Naive thymus-derived CD4-positive, alpha-beta T cell (primary cell): ENCODE data around the gene LRRK1. TPM values are rescaled to one million over a fixed set of nuclear protein-coding genes. Genes with fewer than 3 reads are reported as not detected.

Experiments used
- ATAC-seq: fragments of 150-1000 bp; cut with Tn5 transposase; 2 replicates; pipeline ENCODE4 v1.10.0; 2021; ENCODE audit warnings: mild to moderate bottlenecking, moderate library complexity
- CTCF ChIA-PET: fragments of 350-600 bp; sonication (Branson Sonifier 250); formaldehyde crosslinking; loops from one replicate; lab custom pipeline; 2021; ENCODE audit warnings: antibody characterized with exemption; lab: Charles Lee
- POLR2A ChIA-PET: fragments of 350-600 bp; sonication (Branson Sonifier 250); formaldehyde crosslinking; loops from one replicate; lab custom pipeline; 2021; ENCODE audit warnings: antibody characterized with exemption, inconsistent platforms; lab: Charles Lee
- DNase-seq, 9 donors: peaks; one replicate each; pipeline versions ENCODE4 v3.0.0 to v3.0.0-alpha.2; 2020 to 2022; ENCODE audit warnings: mixed read lengths in 1 of 9
- H3K27ac ChIP-seq: one replicate; pipeline ENCODE4 v1.7.0; 2013; ENCODE audit warnings: mild to moderate bottlenecking, low read depth, low read length, moderate library complexity
- H3K27me3 ChIP-seq, 2 donors: one replicate each; pipeline ENCODE4 v1.7.0; 2013; ENCODE audit warnings: low read length in 2 of 2, mild to moderate bottlenecking in 2 of 2, moderate library complexity in 2 of 2; ENCODE audit not compliant: control insufficient read depth in 2 of 2, insufficient read depth in 2 of 2
- H3K36me3 ChIP-seq, 3 experiments: 1 replicate in 2 of 3; 2 replicates in 1 of 3; pipeline ENCODE4 v1.7.0; 2013; ENCODE audit warnings: low read length in 3 of 3, mild to moderate bottlenecking in 3 of 3, moderate library complexity in 1 of 3; ENCODE audit not compliant: insufficient read depth in 3 of 3, control insufficient read depth in 2 of 3
- H3K4me1 ChIP-seq, 2 donors: one replicate each; pipeline ENCODE4 v1.7.0; 2013; ENCODE audit warnings: low read length in 2 of 2, mild to moderate bottlenecking in 2 of 2, moderate library complexity in 1 of 2; ENCODE audit not compliant: control insufficient read depth in 2 of 2, insufficient read depth in 2 of 2
- H3K4me3 ChIP-seq: 2 replicates; pipeline ENCODE4 v1.7.0; 2013; ENCODE audit warnings: mild to moderate bottlenecking, low read length
- H3K9me3 ChIP-seq, 3 experiments: 1 replicate in 2 of 3; 2 replicates in 1 of 3; pipeline ENCODE4 v1.7.0; 2013; ENCODE audit warnings: low read length in 3 of 3; ENCODE audit not compliant: control insufficient read depth in 2 of 3
- H3K27ac Mint-ChIP-seq, 9 donors: one replicate each; pipeline ENCODE4 v1.8.0; 2020 to 2022; ENCODE audit warnings: mixed read lengths in 9 of 9, mild to moderate bottlenecking in 8 of 9, moderate library complexity in 5 of 9, inconsistent platforms in 2 of 9
- H3K27me3 Mint-ChIP-seq, 5 donors: one replicate each; pipeline ENCODE4 v1.8.0; 2021 to 2022; ENCODE audit warnings: mixed read lengths in 5 of 5, mild to moderate bottlenecking in 1 of 5
- H3K36me3 Mint-ChIP-seq, 5 donors: one replicate each; pipeline ENCODE4 v1.8.0; 2020 to 2022; ENCODE audit warnings: mixed read lengths in 5 of 5, mild to moderate bottlenecking in 3 of 5, inconsistent platforms in 1 of 5
- H3K4me1 Mint-ChIP-seq, 7 donors: one replicate each; pipeline ENCODE4 v1.8.0; 2020 to 2022; ENCODE audit warnings: mixed read lengths in 7 of 7, mild to moderate bottlenecking in 3 of 7, inconsistent platforms in 1 of 7
- H3K4me3 Mint-ChIP-seq, 10 donors: one replicate each; pipeline ENCODE4 v1.8.0; 2020 to 2022; ENCODE audit warnings: mild to moderate bottlenecking in 10 of 10, mixed read lengths in 10 of 10, moderate library complexity in 6 of 10, inconsistent platforms in 2 of 10
- H3K9me3 Mint-ChIP-seq, 11 donors: one replicate each; pipeline ENCODE4 v1.8.0; 2020 to 2022; ENCODE audit warnings: mixed read lengths in 11 of 11, mild to moderate bottlenecking in 4 of 11, inconsistent platforms in 1 of 11, moderate library complexity in 1 of 11
- intact Hi-C, 2 donors: fragments of 100-400 bp; cut with micrococcal nuclease; formaldehyde crosslinking; loops; one replicate each; pipeline ENCODE4 v1.15.1; 2023
- polyA plus RNA-seq, 2 donors: library from polyadenylated mRNA; unstranded; fragments of 300-500 nt; fragmentation: Illumina TruSeq; gene quantifications; one replicate each; pipeline ENCODE4 v1.2.3, GENCODE V29; 2021
- total RNA-seq, 6 experiments: library from RNA in 5 of 6; stranded (reverse) in 5 of 6; gene quantifications; 1 replicate in 5 of 6; 2 replicates in 1 of 6; pipeline ENCODE4 v1.2.3 and lab custom pipeline; 2021 to 2026

LRRK1 gene
- total and polyA plus RNA-seq, 7 experiments from 2014 or later = 0.54 to 15.1 (median 0.60) TPM; not detected in 2

DNA sequence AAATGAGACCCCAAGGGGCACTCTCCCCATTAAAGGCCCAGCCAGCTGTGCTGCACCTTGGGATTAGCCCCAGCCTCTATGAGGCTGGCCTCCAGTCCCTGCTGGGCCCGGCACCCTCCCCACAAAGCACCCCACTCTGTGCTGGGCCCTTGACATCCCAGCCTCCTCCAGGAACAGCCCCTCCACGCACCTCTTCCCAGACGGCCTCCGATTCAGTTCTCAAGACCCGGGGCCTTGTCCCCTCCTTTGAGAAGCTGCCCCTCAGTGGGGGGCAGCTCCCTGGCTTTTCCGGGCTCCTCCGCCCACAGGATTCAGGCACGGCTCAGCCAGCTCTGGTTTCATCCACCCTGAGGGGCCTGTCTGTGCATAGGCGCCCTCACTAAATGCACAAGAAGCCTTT, 144.1 kb downstream of the LRRK1 start:
- H3K27ac ChIP-seq = no peak overlapping the region
- Mint-ChIP-seq H3K4me1 (peaks cover 0 to 3% (median 0%) of the 10 kb centered on the region in 7 donors), H3K36me3 (no peaks in the 10 kb centered on the region), H3K27me3 (no peaks in the 10 kb centered on the region), H3K4me3 (no peak overlapping the region), H3K27ac (no peak overlapping the region), H3K9me3 (peaks cover 0 to 1% (median 0%) of the 10 kb centered on the region in 11 donors)
- no peaks in the 10 kb centered on the region for H3K27me3 ChIP-seq
- ChIA-PET POLR2A (no interaction called here), CTCF (no interaction called here)
- no peaks in the 10 kb centered on the region for H3K36me3 ChIP-seq
- H3K4me1 ChIP-seq = no peaks in the 10 kb centered on the region
- intact Hi-C loops = no loop called here
- ATAC-seq (no peak), DNase-seq (no peak)
- no peaks in the 10 kb centered on the region for H3K9me3 ChIP-seq
- H3K4me3 ChIP-seq = no peak overlapping the region

DNA sequence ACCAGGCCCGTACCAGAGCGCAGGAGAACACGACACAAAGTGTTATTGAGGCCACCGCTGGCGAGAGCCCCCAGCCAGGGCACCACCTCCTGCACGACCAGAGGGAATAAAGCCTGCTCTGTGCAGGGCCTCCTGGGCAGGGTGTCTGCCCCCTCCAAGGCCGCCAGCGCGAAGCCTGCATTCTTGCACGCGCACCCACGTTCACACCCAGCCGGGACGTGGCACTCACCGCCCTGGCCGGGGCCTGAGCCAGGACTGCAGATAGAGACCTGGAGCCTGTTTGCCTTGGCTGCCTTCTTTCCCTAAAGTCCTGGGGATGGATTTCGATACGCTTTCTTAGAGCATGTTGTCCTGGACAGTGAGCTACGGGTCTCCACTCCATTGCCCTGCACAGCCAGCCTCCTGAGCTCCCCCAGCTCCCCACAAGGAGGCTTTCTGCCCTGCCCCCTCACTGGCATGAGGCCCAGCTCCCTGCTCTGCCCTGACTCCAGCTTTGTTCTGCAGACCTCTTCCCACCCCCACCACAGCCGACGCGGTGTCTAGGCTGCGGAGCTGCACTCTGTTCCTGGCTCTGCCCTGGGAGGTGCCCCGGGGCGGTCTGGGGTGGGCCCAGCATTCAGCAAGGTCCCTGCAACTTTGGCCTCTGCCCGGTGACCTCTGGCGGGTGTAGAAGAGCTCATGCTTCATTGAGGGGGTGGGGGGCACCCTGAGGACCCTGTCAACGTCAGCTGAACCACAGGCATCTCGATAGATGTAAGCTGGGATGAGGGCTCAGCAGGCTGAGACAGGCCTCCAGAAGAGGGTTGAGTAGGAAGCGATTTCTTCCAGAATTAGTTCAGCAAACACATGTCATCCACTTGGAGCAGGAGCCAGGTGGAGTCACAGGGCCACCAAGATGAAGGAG, 145.0 kb downstream of the LRRK1 start:
- H3K4me1 ChIP-seq = no peaks in the 10 kb centered on the region
- H3K4me1 Mint-ChIP-seq = peaks cover 0 to 3% (median 0%) of the 10 kb centered on the region in 7 donors
- H3K27me3 ChIP-seq = no peaks in the 10 kb centered on the region
- DNase-seq (no peak), ATAC-seq (no peak)
- H3K9me3 Mint-ChIP-seq = no peaks in the 10 kb centered on the region
- no peaks in the 10 kb centered on the region for H3K27me3 Mint-ChIP-seq
- no peak overlapping the region for H3K27ac Mint-ChIP-seq
- intact Hi-C loops = no loop called here
- no peaks in the 10 kb centered on the region for H3K9me3 ChIP-seq
- H3K4me3 Mint-ChIP-seq = no peak overlapping the region
- POLR2A ChIA-PET = no interaction called here
- no peak overlapping the region for H3K4me3 ChIP-seq
- H3K27ac ChIP-seq = no peak overlapping the region
- H3K36me3 Mint-ChIP-seq = no peaks in the 10 kb centered on the region
- H3K36me3 ChIP-seq = no peaks in the 10 kb centered on the region
- CTCF ChIA-PET = no interaction called here

DNA sequence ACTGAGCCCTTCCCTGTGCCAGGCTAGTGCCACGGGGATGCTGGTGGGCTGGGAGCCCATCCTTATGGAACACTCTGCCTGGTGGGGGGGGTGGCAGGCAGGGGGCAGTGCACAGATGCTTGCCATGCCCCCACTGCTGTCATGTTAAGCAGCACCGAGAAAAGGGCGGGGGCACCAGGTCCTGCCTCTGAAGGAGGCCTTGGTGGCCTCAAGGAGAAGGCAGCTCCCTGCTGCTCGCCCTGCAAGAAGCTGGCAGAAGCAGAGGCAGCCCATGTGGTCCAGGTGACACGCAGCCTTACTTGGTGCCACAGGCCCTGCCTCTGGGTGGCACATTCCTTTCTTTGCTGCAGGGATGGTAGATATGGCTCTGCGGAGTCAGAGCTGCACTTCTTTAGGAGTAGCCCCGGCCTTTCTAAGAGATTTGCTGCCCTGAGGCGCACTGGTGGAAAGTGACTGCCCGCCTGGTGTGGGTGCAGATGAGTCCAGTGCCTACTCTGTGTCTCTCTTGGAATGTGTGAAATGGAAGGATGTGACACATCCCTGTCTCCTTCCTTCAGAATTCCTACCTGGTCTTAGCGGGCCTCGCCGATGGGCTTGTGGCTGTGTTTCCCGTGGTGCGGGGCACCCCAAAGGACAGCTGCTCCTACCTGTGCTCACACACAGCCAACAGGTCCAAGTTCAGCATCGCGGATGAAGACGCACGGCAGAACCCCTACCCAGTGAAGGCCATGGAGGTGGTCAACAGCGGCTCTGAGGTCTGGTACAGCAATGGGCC, 145.8 kb downstream of the LRRK1 start:
- H3K36me3 ChIP-seq = no peaks in the 10 kb centered on the region

DNA sequence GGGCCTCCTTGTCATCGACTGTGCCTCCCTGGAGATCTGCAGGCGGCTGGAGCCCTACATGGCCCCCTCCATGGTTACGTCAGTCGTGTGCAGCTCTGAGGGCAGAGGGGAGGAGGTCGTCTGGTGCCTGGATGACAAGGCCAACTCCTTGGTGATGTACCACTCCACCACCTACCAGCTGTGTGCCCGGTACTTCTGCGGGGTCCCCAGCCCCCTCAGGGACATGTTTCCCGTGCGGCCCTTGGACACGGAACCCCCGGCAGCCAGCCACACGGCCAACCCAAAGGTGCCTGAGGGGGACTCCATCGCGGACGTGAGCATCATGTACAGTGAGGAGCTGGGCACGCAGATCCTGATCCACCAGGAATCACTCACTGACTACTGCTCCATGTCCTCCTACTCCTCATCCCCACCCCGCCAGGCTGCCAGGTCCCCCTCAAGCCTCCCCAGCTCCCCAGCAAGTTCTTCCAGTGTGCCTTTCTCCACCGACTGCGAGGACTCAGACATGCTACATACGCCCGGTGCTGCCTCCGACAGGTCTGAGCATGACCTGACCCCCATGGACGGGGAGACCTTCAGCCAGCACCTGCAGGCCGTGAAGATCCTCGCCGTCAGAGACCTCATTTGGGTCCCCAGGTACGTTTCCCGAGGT, 146.5 kb downstream of the LRRK1 start:
- DNase-seq (no peak), ATAC-seq (no peak)
- intact Hi-C loops = no loop called here
- H3K27ac Mint-ChIP-seq = no peak overlapping the region
- no peaks in the 10 kb centered on the region for H3K36me3 Mint-ChIP-seq
- peaks cover 0 to 8% (median 0%) of the 10 kb centered on the region in 7 donors for H3K4me1 Mint-ChIP-seq
- Histone ChIP-seq H3K27me3 (no peaks in the 10 kb centered on the region), H3K36me3 (no peaks in the 10 kb centered on the region), H3K9me3 (no peaks in the 10 kb centered on the region), H3K4me3 (no peak overlapping the region), H3K27ac (no peak overlapping the region), H3K4me1 (no peaks in the 10 kb centered on the region)
- H3K9me3 Mint-ChIP-seq = no peaks in the 10 kb centered on the region
- ChIA-PET CTCF (interaction anchor here (0.6 kb wide), 1 partner anchor 738 kb away, joined by 4 read pairs; the partner anchor contains the start of gene OR4F6), POLR2A (no interaction called here)
- no peaks in the 10 kb centered on the region for H3K27me3 Mint-ChIP-seq
- no peak overlapping the region for H3K4me3 Mint-ChIP-seq

More for the DNA sequence above, 145.8 kb downstream of the LRRK1 start:
- no peaks in the 10 kb centered on the region for H3K4me1 ChIP-seq
- no peak overlapping the region for H3K27ac Mint-ChIP-seq
- DNase-seq = no peak
- no peak overlapping the region for H3K27ac ChIP-seq
- H3K36me3 Mint-ChIP-seq = no peaks in the 10 kb centered on the region
- ChIA-PET POLR2A (no interaction called here), CTCF (interaction anchor here (0.6 kb wide), 1 partner anchor 738 kb away, joined by 4 read pairs; the partner anchor contains the start of gene OR4F6)
- H3K27me3 Mint-ChIP-seq = no peaks in the 10 kb centered on the region
- ATAC-seq = no peak
- no peaks in the 10 kb centered on the region for H3K27me3 ChIP-seq
- no peaks in the 10 kb centered on the region for H3K9me3 ChIP-seq
- peaks cover 0 to 4% (median 0%) of the 10 kb centered on the region in 7 donors for H3K4me1 Mint-ChIP-seq
- H3K4me3 ChIP-seq = no peak overlapping the region
- intact Hi-C loops = no loop called here
- no peak overlapping the region for H3K4me3 Mint-ChIP-seq
- no peaks in the 10 kb centered on the region for H3K9me3 Mint-ChIP-seq

DNA sequence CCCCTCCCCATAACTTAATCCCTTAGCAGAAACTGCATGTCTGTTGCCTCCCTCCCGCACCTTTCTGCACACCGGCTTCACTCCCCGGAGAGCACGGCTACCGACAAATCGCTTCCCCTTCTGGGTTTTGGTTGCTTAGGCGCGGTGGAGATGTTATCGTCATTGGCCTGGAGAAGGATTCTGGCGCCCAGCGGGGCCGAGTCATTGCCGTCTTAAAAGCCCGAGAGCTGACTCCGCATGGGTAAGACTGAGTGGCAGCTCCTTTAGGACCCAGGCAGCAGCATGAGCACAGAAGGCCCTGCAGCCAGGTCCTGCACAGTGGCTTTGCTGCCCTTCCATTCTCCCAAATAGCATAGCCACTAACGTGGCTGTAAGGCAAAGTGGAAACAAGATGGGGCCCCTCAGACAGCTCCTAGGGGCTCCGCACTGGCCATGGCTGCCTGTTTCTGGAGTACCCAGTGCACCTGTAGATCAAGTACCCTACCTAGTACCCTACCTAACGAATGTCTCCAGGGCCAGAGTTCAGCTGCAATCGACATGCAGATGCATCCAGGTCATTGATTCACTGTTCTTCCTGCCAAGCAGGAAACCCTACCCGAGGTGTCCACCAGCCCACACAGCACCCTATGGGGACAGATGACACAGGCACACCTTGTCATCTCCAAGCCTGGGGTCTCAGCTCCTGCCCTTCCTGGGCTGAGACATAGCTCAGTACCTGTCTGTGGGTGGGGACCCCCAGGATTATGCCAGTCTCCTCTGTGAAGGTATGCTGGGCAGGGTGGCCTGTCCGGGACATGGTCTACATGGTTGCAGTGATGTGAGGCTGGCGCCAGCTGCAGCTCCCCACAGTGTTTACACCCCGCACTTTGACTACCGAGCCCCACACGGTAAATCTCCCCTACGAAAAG, 147.6 kb downstream of the LRRK1 start:
- Mint-ChIP-seq H3K9me3 (no peaks in the 10 kb centered on the region), H3K4me3 (no peak overlapping the region), H3K27ac (no peak overlapping the region), H3K4me1 (peaks cover 0 to 13% (median 0%) of the 10 kb centered on the region in 7 donors), H3K36me3 (no peaks in the 10 kb centered on the region), H3K27me3 (no peaks in the 10 kb centered on the region)
- no peak overlapping the region for H3K4me3 ChIP-seq
- ATAC-seq (no peak), DNase-seq (no peak)
- no peaks in the 10 kb centered on the region for H3K9me3 ChIP-seq
- H3K4me1 ChIP-seq = no peaks in the 10 kb centered on the region
- POLR2A ChIA-PET = no interaction called here
- no peaks in the 10 kb centered on the region for H3K27me3 ChIP-seq
- intact Hi-C loops = no loop called here
- H3K36me3 ChIP-seq = no peaks in the 10 kb centered on the region
- CTCF ChIA-PET = interaction anchor here (0.7 kb wide), 1 partner anchor 278 kb away, joined by 3 read pairs; no protein-coding TSS in a partner anchor
- no peak overlapping the region for H3K27ac ChIP-seq
